Panc1 (cell line): ENCODE results near the gene CDH23. TPM values are rescaled to one million over a fixed set of nuclear protein-coding genes. Genes with fewer than 3 reads are reported as not detected.
A peak's percentile ranks its signal among the peaks of the same experiment; 100 is the strongest.

ENCODE experiments used
- ATAC-seq: fragments of 200-7000 bp; cut with Tn5 transposase; 2 replicates; pipeline ENCODE4 v1.9.1; 2020; ENCODE audit warnings: mild to moderate bottlenecking, moderate library complexity
- BruUV-seq: library from RNA; stranded (reverse); fragments of 400-500 nt; replicated peaks from 2 replicates; lab custom pipeline; 2021; lab: Mats Ljungman, UMichigan
- CTCF ChIA-PET: fragments of 300-600 bp; sonication (Branson Sonifier 250); formaldehyde crosslinking; loops from one replicate; lab custom pipeline; 2022; ENCODE audit warnings: antibody characterized with exemption; lab: Charles Lee
- POLR2A ChIA-PET: fragments of 300-600 bp; sonication (Branson Sonifier 250); formaldehyde crosslinking; loops from one replicate; lab custom pipeline; 2022; ENCODE audit warnings: antibody characterized with exemption; lab: Charles Lee
- DNase-seq: peaks from one replicate; pipeline ENCODE4 v3.0.0-alpha.2; 2010; ENCODE audit warnings: low read depth, low spot score
- H3K27ac ChIP-seq: 2 replicates; pipeline ENCODE4 v1.5.1; 2011; ENCODE audit warnings: mild to moderate bottlenecking, low read length, inconsistent platforms
- H3K27me3 ChIP-seq: fragments of 200-500 bp; sonication (Bioruptor generic); 2 replicates; pipeline ENCODE4 v1.6.0; 2014; ENCODE audit warnings: low read length, inconsistent platforms; ENCODE audit not compliant: control insufficient read depth, insufficient read depth
- H3K36me3 ChIP-seq: fragments of 200-500 bp; sonication (Bioruptor generic); 2 replicates; pipeline ENCODE4 v1.5.1; 2014; ENCODE audit warnings: inconsistent platforms, mild to moderate bottlenecking, low read length, moderate library complexity; ENCODE audit not compliant: control insufficient read depth, insufficient read depth
- H3K4me1 ChIP-seq: 2 replicates; pipeline ENCODE4 v1.5.1; 2011; ENCODE audit warnings: inconsistent platforms, mild to moderate bottlenecking, low read length, moderate library complexity; ENCODE audit not compliant: control insufficient read depth, insufficient read depth
- H3K4me3 ChIP-seq, 2 experiments: 2 replicates each; pipeline ENCODE4 v1.5.1; 2011 to 2012; ENCODE audit warnings: low read depth in 2 of 2, low read length in 2 of 2, mild to moderate bottlenecking in 2 of 2, inconsistent platforms in 1 of 2, moderate library complexity in 1 of 2
- H3K9me3 ChIP-seq: fragments of 200-500 bp; sonication (Bioruptor generic); 2 replicates; pipeline ENCODE4 v1.5.1; 2014; ENCODE audit warnings: low read depth, mild to moderate bottlenecking, inconsistent platforms, low read length, moderate library complexity; ENCODE audit not compliant: control insufficient read depth, insufficient read depth
- POLR2AphosphoS5 ChIP-seq: IDR thresholded peaks from 2 replicates; pipeline ENCODE4 v1.6.1; 2012; ENCODE audit warnings: mild to moderate bottlenecking, low read depth, low read length, moderate library complexity
- SIN3A ChIP-seq: IDR thresholded peaks from 2 replicates; pipeline ENCODE4 v1.6.1; 2012; ENCODE audit warnings: low read depth, mild to moderate bottlenecking, low read length, moderate library complexity, borderline replicate concordance; ENCODE audit not compliant: insufficient read depth
- TCF7L2 ChIP-seq: IDR thresholded peaks from 2 replicates; pipeline ENCODE4 v1.6.1; 2011; ENCODE audit warnings: mild to moderate bottlenecking, low read depth, low read length, inconsistent platforms
- in situ Hi-C: cut with HindIII; loops from 2 replicates; pipeline ENCODE4 v1.10.0; 2016; ENCODE audit warnings: low sequenced_read_pairs, low pct_unique_long_range_greater_than_20kb
- intact Hi-C: fragments of 100-400 bp; cut with micrococcal nuclease; formaldehyde crosslinking; loops from one replicate; pipeline ENCODE4 v1.10.0; 2022; ENCODE audit not compliant: unreplicated experiment
- total RNA-seq: library from RNA; stranded (reverse); gene quantifications from one replicate; pipeline ENCODE4 v1.2.1, GENCODE V29; 2021; ENCODE audit not compliant: unreplicated experiment
- TF ChIP-seq, protein P1 (sequence below), 2 experiments: IDR thresholded peaks; 2 replicates each; pipeline ENCODE4 v1.6.1; 2011 to 2012; ENCODE audit warnings: low read depth in 2 of 2, control low read depth in 1 of 2, low read length in 1 of 2, mild to moderate bottlenecking in 1 of 2, moderate library complexity in 1 of 2; ENCODE audit not compliant: insufficient read depth in 1 of 2
- TF ChIP-seq, protein P2 (sequence below): fragments of 450-650 bp; IDR thresholded peaks from 2 replicates; pipeline ENCODE4 v1.5.1; 2017; ENCODE audit warnings: mild to moderate bottlenecking

Gene CDH23
- total RNA-seq, 1 experiment from 2014 or later = 2.7 TPM

- no peak for DNase-seq
- Histone ChIP-seq H3K9me3 (no peaks in the 10 kb centered on the region), H3K4me1 (peaks cover 3% of the 10 kb centered on the region; the same call in 1 of the 2 replicates), H3K4me3 (no peak overlapping the region), H3K27ac (no peak overlapping the region), H3K36me3 (peaks cover 79% of the 10 kb centered on the region), H3K27me3 (no peaks in the 10 kb centered on the region)
- peak; percentile 10; the same call in 1 of the 2 replicates for ATAC-seq
- ChIA-PET POLR2A (interaction anchor here (0.7 kb wide), 1 partner anchor 10 kb away, joined by 3 read pairs; no protein-coding TSS in a partner anchor), CTCF (interaction anchor here (0.6 to 1.4 kb wide), 2 partner anchors 74 to 130 kb away, joined by 4 read pairs; no protein-coding TSS in a partner anchor)
- TF ChIP-seq TCF7L2 (no peak), POLR2AphosphoS5 (peak; percentile 10; the same call in 1 of the 2 replicates)
- TF ChIP-seq, protein P1, sequence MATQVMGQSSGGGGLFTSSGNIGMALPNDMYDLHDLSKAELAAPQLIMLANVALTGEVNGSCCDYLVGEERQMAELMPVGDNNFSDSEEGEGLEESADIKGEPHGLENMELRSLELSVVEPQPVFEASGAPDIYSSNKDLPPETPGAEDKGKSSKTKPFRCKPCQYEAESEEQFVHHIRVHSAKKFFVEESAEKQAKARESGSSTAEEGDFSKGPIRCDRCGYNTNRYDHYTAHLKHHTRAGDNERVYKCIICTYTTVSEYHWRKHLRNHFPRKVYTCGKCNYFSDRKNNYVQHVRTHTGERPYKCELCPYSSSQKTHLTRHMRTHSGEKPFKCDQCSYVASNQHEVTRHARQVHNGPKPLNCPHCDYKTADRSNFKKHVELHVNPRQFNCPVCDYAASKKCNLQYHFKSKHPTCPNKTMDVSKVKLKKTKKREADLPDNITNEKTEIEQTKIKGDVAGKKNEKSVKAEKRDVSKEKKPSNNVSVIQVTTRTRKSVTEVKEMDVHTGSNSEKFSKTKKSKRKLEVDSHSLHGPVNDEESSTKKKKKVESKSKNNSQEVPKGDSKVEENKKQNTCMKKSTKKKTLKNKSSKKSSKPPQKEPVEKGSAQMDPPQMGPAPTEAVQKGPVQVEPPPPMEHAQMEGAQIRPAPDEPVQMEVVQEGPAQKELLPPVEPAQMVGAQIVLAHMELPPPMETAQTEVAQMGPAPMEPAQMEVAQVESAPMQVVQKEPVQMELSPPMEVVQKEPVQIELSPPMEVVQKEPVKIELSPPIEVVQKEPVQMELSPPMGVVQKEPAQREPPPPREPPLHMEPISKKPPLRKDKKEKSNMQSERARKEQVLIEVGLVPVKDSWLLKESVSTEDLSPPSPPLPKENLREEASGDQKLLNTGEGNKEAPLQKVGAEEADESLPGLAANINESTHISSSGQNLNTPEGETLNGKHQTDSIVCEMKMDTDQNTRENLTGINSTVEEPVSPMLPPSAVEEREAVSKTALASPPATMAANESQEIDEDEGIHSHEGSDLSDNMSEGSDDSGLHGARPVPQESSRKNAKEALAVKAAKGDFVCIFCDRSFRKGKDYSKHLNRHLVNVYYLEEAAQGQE (IDR thresholded peaks at IDR 0.05; ENCODE audit: insufficient read depth in 1 of 2, low read depth in 2 of 2, low read length in 1 of 2) = 0 out of 4 replicates have a peak, but pooled peaks of 1 of the 2 experiments have one; percentile 30
- no TSS peak for BruUV-seq
- in situ Hi-C loops (no loop called here), intact Hi-C loops (no loop called here)
These were observed 425.4 kb downstream of the CDH23 start for GRCh38 chr10:71821909-71822763.

GRCh38 chr10:71823356-71823755 lies 426.6 kb downstream of the CDH23 start:
- in situ Hi-C loops (no loop called here), intact Hi-C loops (no loop called here)
- ATAC-seq (no peak), DNase-seq (no peak)
- Histone ChIP-seq H3K27ac (no peak overlapping the region), H3K27me3 (no peaks in the 10 kb centered on the region), H3K4me3 (no peak overlapping the region), H3K4me1 (no peaks in the 10 kb centered on the region), H3K36me3 (peaks cover 84% of the 10 kb centered on the region), H3K9me3 (no peaks in the 10 kb centered on the region)
- ChIA-PET CTCF (no interaction called here), POLR2A (no interaction called here)
- TF ChIP-seq TCF7L2 = no peak
- TF ChIP-seq, protein P1 (IDR thresholded peaks at IDR 0.05; ENCODE audit: insufficient read depth in 1 of 2, low read depth in 2 of 2, low read length in 1 of 2) = no peak
- TF ChIP-seq, protein P2, sequence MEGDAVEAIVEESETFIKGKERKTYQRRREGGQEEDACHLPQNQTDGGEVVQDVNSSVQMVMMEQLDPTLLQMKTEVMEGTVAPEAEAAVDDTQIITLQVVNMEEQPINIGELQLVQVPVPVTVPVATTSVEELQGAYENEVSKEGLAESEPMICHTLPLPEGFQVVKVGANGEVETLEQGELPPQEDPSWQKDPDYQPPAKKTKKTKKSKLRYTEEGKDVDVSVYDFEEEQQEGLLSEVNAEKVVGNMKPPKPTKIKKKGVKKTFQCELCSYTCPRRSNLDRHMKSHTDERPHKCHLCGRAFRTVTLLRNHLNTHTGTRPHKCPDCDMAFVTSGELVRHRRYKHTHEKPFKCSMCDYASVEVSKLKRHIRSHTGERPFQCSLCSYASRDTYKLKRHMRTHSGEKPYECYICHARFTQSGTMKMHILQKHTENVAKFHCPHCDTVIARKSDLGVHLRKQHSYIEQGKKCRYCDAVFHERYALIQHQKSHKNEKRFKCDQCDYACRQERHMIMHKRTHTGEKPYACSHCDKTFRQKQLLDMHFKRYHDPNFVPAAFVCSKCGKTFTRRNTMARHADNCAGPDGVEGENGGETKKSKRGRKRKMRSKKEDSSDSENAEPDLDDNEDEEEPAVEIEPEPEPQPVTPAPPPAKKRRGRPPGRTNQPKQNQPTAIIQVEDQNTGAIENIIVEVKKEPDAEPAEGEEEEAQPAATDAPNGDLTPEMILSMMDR = no peak
- no peak for TF ChIP-seq SIN3A
- no peak for TF ChIP-seq POLR2AphosphoS5
- no TSS peak for BruUV-seq
